ENCODE data around the gene ANK3. TPM values are rescaled to one million over a fixed set of nuclear protein-coding genes. Genes with fewer than 3 reads are reported as not detected.

ANK3 gene
- polyA plus RNA-seq, 1 donor: 144 TPM

GRCh38 chr10:59991117-59991516 lies 398.6 kb downstream of the ANK3 start:
- no peak for DNase-seq (ENCODE audit: low read depth)

- no peak for DNase-seq (ENCODE audit: low read depth)
Observed at GRCh38 chr10:59985639-59986038, 404.0 kb downstream of the ANK3 start.

- DNase-seq (ENCODE audit: low read depth): no peak
Observed at GRCh38 chr10:59984415-59984814, 405.3 kb downstream of the ANK3 start.

GRCh38 chr10:59980356-59980755 lies 409.3 kb downstream of the ANK3 start:
- no peak for DNase-seq (ENCODE audit: low read depth)

GRCh38 chr10:59977486-59977885 lies 412.2 kb downstream of the ANK3 start:
- DNase-seq (ENCODE audit: low read depth): no peak

- no peak for DNase-seq (ENCODE audit: low read depth)
Observed at GRCh38 chr10:59976909-59977308, 412.8 kb downstream of the ANK3 start.
